HEK293 (cell line): ENCODE data around the gene NAPA.

ENCODE experiments used
- CTCF ChIA-PET: fragments of 350-600 bp; formaldehyde crosslinking; extraction: SDS; loops from one replicate; lab custom pipeline; 2021; ENCODE audit warnings: antibody characterized with exemption; lab: Yijun Ruan, JAX
- POLR2A ChIA-PET: fragments of 300-600 bp; formaldehyde crosslinking; extraction: SDS; loops from one replicate; lab custom pipeline; 2020; ENCODE audit warnings: antibody characterized with exemption, inconsistent platforms; lab: Yijun Ruan, JAX
- H3K27ac ChIP-seq: fragments of 200-500 bp; sonication (Bioruptor generic); 2 replicates; pipeline ENCODE4 v1.5.1; 2014; ENCODE audit warnings: low read depth, low read length, control low read depth, inconsistent platforms; ENCODE audit errors: extremely low read depth
- H3K36me3 ChIP-seq, 2 experiments: fragments of 200-500 bp in 1 of 2; sonication (Bioruptor generic) in 1 of 2; 1 replicate in 1 of 2; 2 replicates in 1 of 2; pipeline ENCODE4 v1.5.1; 2014 to 2017; ENCODE audit warnings: inconsistent platforms in 2 of 2, low read length in 2 of 2; ENCODE audit not compliant: control insufficient read depth in 2 of 2, insufficient read depth in 1 of 2
- H3K4me1 ChIP-seq: fragments of 200-500 bp; sonication (Bioruptor generic); 2 replicates; pipeline ENCODE4 v1.5.1; 2014; ENCODE audit warnings: mild to moderate bottlenecking, low read length, inconsistent platforms; ENCODE audit not compliant: control insufficient read depth, insufficient read depth
- H3K4me3 ChIP-seq: 2 replicates; pipeline ENCODE4 v1.5.1; 2011; ENCODE audit warnings: low read depth, mild to moderate bottlenecking, control low read depth, low read length, moderate library complexity
- H3K9me3 ChIP-seq: fragments of 200-500 bp; sonication (Bioruptor generic); 2 replicates; pipeline ENCODE4 v1.5.1; 2014; ENCODE audit warnings: low read depth, low read length, inconsistent platforms; ENCODE audit not compliant: control insufficient read depth, insufficient read depth
- BCL11B ChIP-seq: fragments of 450-650 bp; formaldehyde crosslinking; IDR thresholded peaks from 2 replicates; pipeline ENCODE4 v1.5.1; 2016; ENCODE audit warnings: low read depth, missing biosample characterization, missing genetic modification characterization
- EGR2 ChIP-seq: fragments of 450-650 bp; formaldehyde crosslinking; IDR thresholded peaks from 2 replicates; pipeline ENCODE4 v1.5.1; 2016; ENCODE audit warnings: low read depth, missing biosample characterization, missing genetic modification characterization
- GFI1B ChIP-seq: fragments of 450-650 bp; formaldehyde crosslinking; IDR thresholded peaks from 2 replicates; pipeline ENCODE4 v1.5.1; 2016; ENCODE audit warnings: missing biosample characterization, missing genetic modification characterization
- MEIS1 ChIP-seq: sonication (generic); formaldehyde crosslinking; IDR thresholded peaks from 2 replicates; pipeline ENCODE4 v1.8.1; 2022; ENCODE audit warnings: missing genetic modification reagents, mild to moderate bottlenecking, borderline replicate concordance
- MZF1 ChIP-seq: fragments of 450-650 bp; formaldehyde crosslinking; IDR thresholded peaks from 2 replicates; pipeline ENCODE4 v1.5.1; 2017; ENCODE audit warnings: missing biosample characterization, missing genetic modification characterization, borderline replicate concordance
- SALL2 ChIP-seq: fragments of 450-650 bp; formaldehyde crosslinking; IDR thresholded peaks from 2 replicates; pipeline ENCODE4 v1.5.0; 2017; ENCODE audit warnings: missing biosample characterization, mild to moderate bottlenecking, missing genetic modification characterization, borderline replicate concordance
- WT1 ChIP-seq: fragments of 450-650 bp; formaldehyde crosslinking; IDR thresholded peaks from 2 replicates; pipeline ENCODE4 v1.5.1; 2016; ENCODE audit warnings: missing biosample characterization, missing genetic modification characterization
- ZBTB1 ChIP-seq: fragments of 450-650 bp; formaldehyde crosslinking; IDR thresholded peaks from 2 replicates; pipeline ENCODE4 v1.5.1; 2016; ENCODE audit warnings: missing biosample characterization, missing genetic modification characterization
- ZIC2 ChIP-seq: fragments of 450-650 bp; formaldehyde crosslinking; IDR thresholded peaks from 2 replicates; pipeline ENCODE4 v1.5.1; 2016; ENCODE audit warnings: missing biosample characterization, missing genetic modification characterization
- ZNF175 ChIP-seq: fragments of 450-650 bp; formaldehyde crosslinking; IDR thresholded peaks from 2 replicates; pipeline ENCODE4 v1.5.1; 2016; ENCODE audit warnings: missing biosample characterization, missing genetic modification characterization
- ZNF274 ChIP-seq, 2 experiments: fragments of 200-500 bp in 1 of 2; fragments of 450-650 bp in 1 of 2; sonication (Bioruptor generic) in 1 of 2; formaldehyde crosslinking in 1 of 2; IDR thresholded peaks; 2 replicates each; pipeline versions ENCODE4 v1.5.1 to v1.6.1; 2014 to 2016; ENCODE audit warnings: borderline replicate concordance in 1 of 2, inconsistent platforms in 1 of 2, low read length in 1 of 2, missing biosample characterization in 1 of 2, missing genetic modification characterization in 1 of 2
- ZNF335 ChIP-seq: fragments of 450-650 bp; formaldehyde crosslinking; conservative IDR thresholded peaks from 2 replicates; pipeline ENCODE4 v1.5.1; 2016; ENCODE audit warnings: missing biosample characterization, missing genetic modification characterization
- ZNF510 ChIP-seq: fragments of 450-650 bp; formaldehyde crosslinking; IDR thresholded peaks from 2 replicates; pipeline ENCODE4 v1.5.1; 2018; ENCODE audit warnings: mild to moderate bottlenecking, missing genetic modification characterization, missing biosample characterization; ENCODE audit not compliant: insufficient replicate concordance
- ZNF596 ChIP-seq: fragments of 450-650 bp; IDR thresholded peaks from 2 replicates; pipeline ENCODE4 v1.5.0; 2018; ENCODE audit warnings: missing biosample characterization, mild to moderate bottlenecking, missing genetic modification characterization, moderate library complexity
- ZNF600 ChIP-seq: fragments of 450-650 bp; formaldehyde crosslinking; IDR thresholded peaks from 2 replicates; pipeline ENCODE4 v1.5.1; 2016; ENCODE audit warnings: missing biosample characterization, missing genetic modification characterization
- ZNF623 ChIP-seq: fragments of 450-650 bp; formaldehyde crosslinking; IDR thresholded peaks from 2 replicates; pipeline ENCODE4 v1.5.1; 2016; ENCODE audit warnings: missing biosample characterization, missing genetic modification characterization
- ZNF677 ChIP-seq: fragments of 450-650 bp; IDR thresholded peaks from 2 replicates; pipeline ENCODE4 v1.5.0; 2018; ENCODE audit warnings: missing biosample characterization, mild to moderate bottlenecking, missing genetic modification characterization, moderate library complexity
- ZNF792 ChIP-seq: fragments of 450-650 bp; formaldehyde crosslinking; IDR thresholded peaks from 2 replicates; pipeline ENCODE4 v1.5.1; 2016; ENCODE audit warnings: missing biosample characterization, missing genetic modification characterization
- TF ChIP-seq, protein P1 (sequence below): fragments of 450-650 bp; formaldehyde crosslinking; IDR thresholded peaks from 2 replicates; pipeline ENCODE4 v1.5.1; 2017; ENCODE audit warnings: missing biosample characterization, missing genetic modification characterization
- TF ChIP-seq, protein P2 (sequence below): fragments of 450-650 bp; formaldehyde crosslinking; IDR thresholded peaks from 2 replicates; pipeline ENCODE4 v1.5.1; 2016; ENCODE audit warnings: missing biosample characterization, missing genetic modification characterization
- TF ChIP-seq, protein P3 (sequence below): fragments of 450-650 bp; formaldehyde crosslinking; IDR thresholded peaks from 2 replicates; pipeline ENCODE4 v1.5.1; 2017; ENCODE audit warnings: missing biosample characterization, missing genetic modification characterization
- TF ChIP-seq, protein P4 (sequence below): IDR thresholded peaks from 2 replicates; pipeline ENCODE4 v1.6.1; 2011; ENCODE audit warnings: mild to moderate bottlenecking, low read depth, low read length, borderline replicate concordance
- TF ChIP-seq, protein P5 (sequence below): fragments of 450-650 bp; formaldehyde crosslinking; IDR thresholded peaks from 2 replicates; pipeline ENCODE4 v1.5.1; 2016; ENCODE audit warnings: missing biosample characterization, missing genetic modification characterization

NAPA gene

DNA sequence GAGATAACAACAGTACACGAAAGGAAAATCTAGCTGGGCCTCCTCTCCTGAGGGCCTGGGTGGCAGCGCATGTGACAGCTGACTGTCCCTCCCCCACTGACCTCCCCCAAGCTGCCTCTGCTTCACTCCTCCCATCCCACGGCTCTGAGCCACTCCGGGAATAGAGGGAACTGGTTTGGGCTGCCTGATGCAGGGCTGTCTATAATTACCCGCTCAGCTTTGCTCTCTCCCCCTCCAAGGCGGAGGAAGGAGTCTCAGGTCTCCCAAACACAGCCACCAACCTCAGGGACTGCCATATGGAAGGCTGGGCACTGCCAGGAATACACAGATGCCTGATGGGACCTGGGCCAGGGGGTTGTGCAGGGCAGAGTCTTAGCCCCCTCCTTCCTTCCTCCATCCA is 7.9 kb downstream of the NAPA start (continued):
- TF ChIP-seq, protein P1, sequence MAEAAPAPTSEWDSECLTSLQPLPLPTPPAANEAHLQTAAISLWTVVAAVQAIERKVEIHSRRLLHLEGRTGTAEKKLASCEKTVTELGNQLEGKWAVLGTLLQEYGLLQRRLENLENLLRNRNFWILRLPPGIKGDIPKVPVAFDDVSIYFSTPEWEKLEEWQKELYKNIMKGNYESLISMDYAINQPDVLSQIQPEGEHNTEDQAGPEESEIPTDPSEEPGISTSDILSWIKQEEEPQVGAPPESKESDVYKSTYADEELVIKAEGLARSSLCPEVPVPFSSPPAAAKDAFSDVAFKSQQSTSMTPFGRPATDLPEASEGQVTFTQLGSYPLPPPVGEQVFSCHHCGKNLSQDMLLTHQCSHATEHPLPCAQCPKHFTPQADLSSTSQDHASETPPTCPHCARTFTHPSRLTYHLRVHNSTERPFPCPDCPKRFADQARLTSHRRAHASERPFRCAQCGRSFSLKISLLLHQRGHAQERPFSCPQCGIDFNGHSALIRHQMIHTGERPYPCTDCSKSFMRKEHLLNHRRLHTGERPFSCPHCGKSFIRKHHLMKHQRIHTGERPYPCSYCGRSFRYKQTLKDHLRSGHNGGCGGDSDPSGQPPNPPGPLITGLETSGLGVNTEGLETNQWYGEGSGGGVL (tag by site-specific recombination): peak; percentile 27; the same call in 1 of the 2 replicates
- TF ChIP-seq ZNF510: no peak
- no peak for TF ChIP-seq MZF1 (tag by site-specific recombination)
- TF ChIP-seq, protein P2, sequence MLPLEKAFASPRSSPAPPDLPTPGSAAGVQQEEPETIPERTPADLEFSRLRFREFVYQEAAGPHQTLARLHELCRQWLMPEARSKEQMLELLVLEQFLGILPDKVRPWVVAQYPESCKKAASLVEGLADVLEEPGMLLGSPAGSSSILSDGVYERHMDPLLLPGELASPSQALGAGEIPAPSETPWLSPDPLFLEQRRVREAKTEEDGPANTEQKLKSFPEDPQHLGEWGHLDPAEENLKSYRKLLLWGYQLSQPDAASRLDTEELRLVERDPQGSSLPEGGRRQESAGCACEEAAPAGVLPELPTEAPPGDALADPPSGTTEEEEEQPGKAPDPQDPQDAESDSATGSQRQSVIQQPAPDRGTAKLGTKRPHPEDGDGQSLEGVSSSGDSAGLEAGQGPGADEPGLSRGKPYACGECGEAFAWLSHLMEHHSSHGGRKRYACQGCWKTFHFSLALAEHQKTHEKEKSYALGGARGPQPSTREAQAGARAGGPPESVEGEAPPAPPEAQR (tag by site-specific recombination): no peak
- no peak for TF ChIP-seq ZIC2 (tag by site-specific recombination)
- TF ChIP-seq ZNF623 (tag by site-specific recombination): no peak
- TF ChIP-seq, protein P3, sequence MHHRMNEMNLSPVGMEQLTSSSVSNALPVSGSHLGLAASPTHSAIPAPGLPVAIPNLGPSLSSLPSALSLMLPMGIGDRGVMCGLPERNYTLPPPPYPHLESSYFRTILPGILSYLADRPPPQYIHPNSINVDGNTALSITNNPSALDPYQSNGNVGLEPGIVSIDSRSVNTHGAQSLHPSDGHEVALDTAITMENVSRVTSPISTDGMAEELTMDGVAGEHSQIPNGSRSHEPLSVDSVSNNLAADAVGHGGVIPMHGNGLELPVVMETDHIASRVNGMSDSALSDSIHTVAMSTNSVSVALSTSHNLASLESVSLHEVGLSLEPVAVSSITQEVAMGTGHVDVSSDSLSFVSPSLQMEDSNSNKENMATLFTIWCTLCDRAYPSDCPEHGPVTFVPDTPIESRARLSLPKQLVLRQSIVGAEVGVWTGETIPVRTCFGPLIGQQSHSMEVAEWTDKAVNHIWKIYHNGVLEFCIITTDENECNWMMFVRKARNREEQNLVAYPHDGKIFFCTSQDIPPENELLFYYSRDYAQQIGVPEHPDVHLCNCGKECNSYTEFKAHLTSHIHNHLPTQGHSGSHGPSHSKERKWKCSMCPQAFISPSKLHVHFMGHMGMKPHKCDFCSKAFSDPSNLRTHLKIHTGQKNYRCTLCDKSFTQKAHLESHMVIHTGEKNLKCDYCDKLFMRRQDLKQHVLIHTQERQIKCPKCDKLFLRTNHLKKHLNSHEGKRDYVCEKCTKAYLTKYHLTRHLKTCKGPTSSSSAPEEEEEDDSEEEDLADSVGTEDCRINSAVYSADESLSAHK (tag by site-specific recombination): no peak
- TF ChIP-seq ZNF596 (tag by site-specific recombination): no peak
- no peak for TF ChIP-seq ZNF792 (tag by site-specific recombination)

DNA sequence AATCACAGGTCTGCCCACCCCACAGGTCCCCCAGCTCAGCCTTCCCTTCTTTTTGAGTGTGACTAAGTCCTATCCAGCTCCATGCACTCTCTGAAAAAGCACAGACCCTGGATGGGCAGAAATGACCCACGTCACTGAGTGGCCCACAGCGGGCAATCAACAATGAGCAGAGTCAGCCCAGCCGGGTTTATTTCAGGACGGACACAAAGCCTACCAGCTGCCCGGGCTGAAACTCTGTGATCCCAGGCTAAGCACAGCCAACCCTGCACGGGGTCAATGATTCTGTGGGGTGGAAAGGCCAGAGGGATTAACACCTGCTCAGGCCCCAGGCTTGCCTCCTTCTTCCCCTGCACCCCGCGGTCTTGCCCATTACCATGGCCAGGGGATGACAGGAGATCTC is 8.4 kb downstream of the NAPA start:
- Histone ChIP-seq H3K4me1 (no peaks in the 10 kb centered on the region), H3K9me3 (no peaks in the 10 kb centered on the region), H3K36me3 (peaks cover 20 to 58% of the 10 kb centered on the region in 2 experiments), H3K4me3 (no peak overlapping the region), H3K27ac (no peak overlapping the region)
- CTCF ChIA-PET: interaction anchor here (1.5 kb wide), 1 partner anchor 9 kb away, joined by 4 read pairs; the partner anchor contains the start of gene NAPA
- POLR2A ChIA-PET: interaction anchor here (0.6 kb wide), 1 partner anchor 246 kb away, joined by 4 read pairs; no protein-coding TSS in a partner anchor
- TF ChIP-seq, protein P4, sequence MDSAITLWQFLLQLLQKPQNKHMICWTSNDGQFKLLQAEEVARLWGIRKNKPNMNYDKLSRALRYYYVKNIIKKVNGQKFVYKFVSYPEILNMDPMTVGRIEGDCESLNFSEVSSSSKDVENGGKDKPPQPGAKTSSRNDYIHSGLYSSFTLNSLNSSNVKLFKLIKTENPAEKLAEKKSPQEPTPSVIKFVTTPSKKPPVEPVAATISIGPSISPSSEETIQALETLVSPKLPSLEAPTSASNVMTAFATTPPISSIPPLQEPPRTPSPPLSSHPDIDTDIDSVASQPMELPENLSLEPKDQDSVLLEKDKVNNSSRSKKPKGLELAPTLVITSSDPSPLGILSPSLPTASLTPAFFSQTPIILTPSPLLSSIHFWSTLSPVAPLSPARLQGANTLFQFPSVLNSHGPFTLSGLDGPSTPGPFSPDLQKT: no peak
- TF ChIP-seq SALL2 (tag by site-specific recombination): no peak
- no peak for TF ChIP-seq ZNF274 (IDR thresholded peaks at IDR 0.05; ENCODE audit: low read length)
- no peak for TF ChIP-seq ZNF274 (tag by site-specific recombination; IDR thresholded peaks at IDR 0.05; ENCODE audit: borderline replicate concordance)
- TF ChIP-seq WT1 (tag by site-specific recombination): no peak
- no peak for TF ChIP-seq BCL11B (tag by site-specific recombination)
- TF ChIP-seq MEIS1 (CRISPR knock-in tag): no peak
- TF ChIP-seq GFI1B (tag by site-specific recombination): no peak
- TF ChIP-seq, protein P3 (tag by site-specific recombination): no peak
- TF ChIP-seq ZNF335 (tag by site-specific recombination): no peak
- TF ChIP-seq ZBTB1 (tag by site-specific recombination): no peak
- no peak for TF ChIP-seq ZNF600 (tag by site-specific recombination)
- no peak for TF ChIP-seq EGR2
- no peak for TF ChIP-seq ZNF175
- TF ChIP-seq, protein P1 (tag by site-specific recombination): no peak
- no peak for TF ChIP-seq ZNF677
- TF ChIP-seq, protein P5, sequence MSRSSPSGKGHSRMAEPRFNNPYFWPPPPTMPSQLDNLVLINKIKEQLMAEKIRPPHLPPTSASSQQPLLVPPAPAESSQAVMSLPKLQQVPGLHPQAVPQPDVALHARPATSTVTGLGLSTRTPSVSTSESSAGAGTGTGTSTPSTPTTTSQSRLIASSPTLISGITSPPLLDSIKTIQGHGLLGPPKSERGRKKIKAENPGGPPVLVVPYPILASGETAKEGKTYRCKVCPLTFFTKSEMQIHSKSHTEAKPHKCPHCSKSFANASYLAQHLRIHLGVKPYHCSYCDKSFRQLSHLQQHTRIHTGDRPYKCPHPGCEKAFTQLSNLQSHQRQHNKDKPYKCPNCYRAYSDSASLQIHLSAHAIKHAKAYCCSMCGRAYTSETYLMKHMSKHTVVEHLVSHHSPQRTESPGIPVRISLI (tag by site-specific recombination): no peak
